Nephron progenitor cell (in vitro differentiated cells): ENCODE data around the gene TUBA1B.

Experiments used
- DNase-seq: peaks from one replicate; pipeline ENCODE4 v3.0.0; 2021
- H3K27ac Mint-ChIP-seq: 2 replicates; pipeline ENCODE4 v1.8.0; 2021; ENCODE audit warnings: mild to moderate bottlenecking, moderate library complexity, mixed read lengths
- H3K27me3 Mint-ChIP-seq: 2 replicates; pipeline ENCODE4 v1.8.0; 2021; ENCODE audit warnings: mild to moderate bottlenecking, low read depth, mixed read lengths; ENCODE audit not compliant: poor library complexity
- H3K36me3 Mint-ChIP-seq: 2 replicates; pipeline ENCODE4 v1.8.0; 2021; ENCODE audit warnings: low read depth, mixed read lengths
- H3K4me1 Mint-ChIP-seq: 2 replicates; pipeline ENCODE4 v1.8.0; 2021; ENCODE audit warnings: mixed read lengths
- H3K4me3 Mint-ChIP-seq: 2 replicates; pipeline ENCODE4 v1.8.0; 2021; ENCODE audit warnings: mild to moderate bottlenecking, moderate library complexity, mixed read lengths
- H3K9me3 Mint-ChIP-seq: 2 replicates; pipeline ENCODE4 v1.8.0; 2021; ENCODE audit warnings: mild to moderate bottlenecking, moderate library complexity, mixed read lengths
- TF ChIP-seq, protein P1 (sequence below): fragments of 200-600 bp; sonication (generic); IDR thresholded peaks from 2 replicates; pipeline ENCODE4 v1.5.0; 2021; ENCODE audit warnings: antibody characterized with exemption

Gene TUBA1B

DNA sequence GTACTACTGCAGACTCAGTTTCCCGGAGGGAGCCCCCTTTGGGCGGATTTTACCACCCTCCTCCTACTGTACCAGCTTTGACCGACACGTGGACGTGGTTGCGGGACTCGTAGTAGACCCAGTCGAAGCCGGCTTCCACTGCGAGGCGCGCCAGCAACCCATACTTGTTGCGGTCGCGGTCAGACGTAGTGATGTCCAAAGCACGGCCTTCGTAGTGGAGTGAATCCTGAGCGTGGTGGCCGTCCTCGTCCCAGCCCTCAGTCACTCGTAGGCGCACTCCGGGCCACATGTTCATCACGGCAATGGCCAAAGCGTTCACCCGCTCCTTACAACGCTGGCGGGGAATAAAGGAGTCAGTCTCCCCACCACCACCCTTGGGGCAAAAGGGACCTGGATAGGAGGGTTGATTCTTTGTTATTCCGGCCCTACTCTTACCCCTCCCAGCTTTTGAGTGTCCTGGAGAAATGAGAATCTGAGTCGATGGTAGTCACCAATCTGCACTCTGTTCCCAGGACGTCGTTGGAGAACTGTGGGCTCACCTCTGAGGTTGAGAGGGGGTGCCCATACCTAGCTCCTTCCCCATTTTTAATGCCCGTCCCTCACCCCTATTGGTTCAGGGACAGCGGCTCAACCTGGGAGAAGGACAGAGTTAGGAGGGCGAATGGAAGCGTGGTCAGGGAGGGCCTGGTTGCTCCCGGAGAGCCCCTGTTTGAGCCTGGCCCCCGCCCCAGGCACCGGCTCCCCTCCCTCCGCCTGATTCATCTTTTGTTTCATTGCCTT is 39.9 kb downstream of the TUBA1B start:
- Mint-ChIP-seq H3K27ac (no peak overlapping the region), H3K4me1 (peaks cover 50% of the 10 kb centered on the region), H3K9me3 (no peaks in the 10 kb centered on the region), H3K27me3 (peaks cover 100% of the 10 kb centered on the region), H3K4me3 (peak overlapping the region; percentile 76), H3K36me3 (peaks cover 11% of the 10 kb centered on the region)
- DNase-seq: no peak
- TF ChIP-seq, protein P1, sequence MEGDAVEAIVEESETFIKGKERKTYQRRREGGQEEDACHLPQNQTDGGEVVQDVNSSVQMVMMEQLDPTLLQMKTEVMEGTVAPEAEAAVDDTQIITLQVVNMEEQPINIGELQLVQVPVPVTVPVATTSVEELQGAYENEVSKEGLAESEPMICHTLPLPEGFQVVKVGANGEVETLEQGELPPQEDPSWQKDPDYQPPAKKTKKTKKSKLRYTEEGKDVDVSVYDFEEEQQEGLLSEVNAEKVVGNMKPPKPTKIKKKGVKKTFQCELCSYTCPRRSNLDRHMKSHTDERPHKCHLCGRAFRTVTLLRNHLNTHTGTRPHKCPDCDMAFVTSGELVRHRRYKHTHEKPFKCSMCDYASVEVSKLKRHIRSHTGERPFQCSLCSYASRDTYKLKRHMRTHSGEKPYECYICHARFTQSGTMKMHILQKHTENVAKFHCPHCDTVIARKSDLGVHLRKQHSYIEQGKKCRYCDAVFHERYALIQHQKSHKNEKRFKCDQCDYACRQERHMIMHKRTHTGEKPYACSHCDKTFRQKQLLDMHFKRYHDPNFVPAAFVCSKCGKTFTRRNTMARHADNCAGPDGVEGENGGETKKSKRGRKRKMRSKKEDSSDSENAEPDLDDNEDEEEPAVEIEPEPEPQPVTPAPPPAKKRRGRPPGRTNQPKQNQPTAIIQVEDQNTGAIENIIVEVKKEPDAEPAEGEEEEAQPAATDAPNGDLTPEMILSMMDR: no peak

DNA sequence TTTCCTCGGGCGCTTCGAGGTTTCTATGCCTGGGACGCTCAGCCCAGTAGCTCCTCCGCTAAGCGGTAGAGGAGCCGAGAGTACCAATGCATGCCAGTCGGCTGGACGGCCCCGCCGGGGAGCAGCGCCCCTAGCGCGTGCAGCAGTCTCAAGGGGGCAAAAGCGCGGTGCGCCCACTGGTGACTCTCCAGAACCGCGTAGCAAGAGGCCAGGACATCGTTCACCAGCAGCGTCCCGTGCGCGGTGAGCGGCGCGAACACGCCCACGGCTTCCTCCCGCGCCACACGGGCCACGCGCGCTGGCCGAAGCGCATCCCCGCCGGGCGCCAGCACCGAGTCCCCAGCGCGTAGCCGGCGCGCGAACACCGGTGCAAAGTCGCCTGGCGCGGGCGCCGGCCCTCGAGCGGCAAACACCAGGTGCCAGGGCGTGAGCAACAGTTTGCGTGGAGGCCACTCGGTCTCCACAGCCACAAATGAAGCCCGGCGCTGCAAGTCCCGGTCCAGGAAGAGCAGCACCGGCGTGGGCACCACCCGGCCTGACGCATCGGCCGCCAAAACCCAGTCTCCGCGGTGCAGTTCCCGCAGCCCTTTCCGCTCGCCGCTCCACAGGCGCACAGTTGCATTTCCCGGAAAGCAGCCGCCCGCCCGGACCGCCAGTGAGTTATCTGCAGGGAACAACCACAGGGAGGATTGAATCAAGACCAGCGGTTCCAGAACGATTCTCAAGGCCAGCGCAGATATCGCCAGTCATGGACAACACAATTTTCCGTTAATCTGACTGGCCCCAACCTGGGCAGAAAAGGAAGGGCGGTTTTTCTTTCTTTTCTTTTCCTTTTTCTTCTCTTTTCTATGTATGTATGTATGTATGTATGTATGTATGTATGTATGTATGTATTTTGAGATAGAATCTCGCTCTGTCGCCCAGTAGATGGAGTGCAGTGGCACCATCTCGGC is 41.1 kb downstream of the TUBA1B start:
- Mint-ChIP-seq H3K9me3 (no peaks in the 10 kb centered on the region), H3K27me3 (peaks cover 100% of the 10 kb centered on the region), H3K27ac (no peak overlapping the region), H3K4me3 (peak overlapping the region; percentile 71), H3K36me3 (no peaks in the 10 kb centered on the region), H3K4me1 (peaks cover 45% of the 10 kb centered on the region)
- TF ChIP-seq, protein P1: peak; percentile 12
- DNase-seq: peak; percentile 56

DNA sequence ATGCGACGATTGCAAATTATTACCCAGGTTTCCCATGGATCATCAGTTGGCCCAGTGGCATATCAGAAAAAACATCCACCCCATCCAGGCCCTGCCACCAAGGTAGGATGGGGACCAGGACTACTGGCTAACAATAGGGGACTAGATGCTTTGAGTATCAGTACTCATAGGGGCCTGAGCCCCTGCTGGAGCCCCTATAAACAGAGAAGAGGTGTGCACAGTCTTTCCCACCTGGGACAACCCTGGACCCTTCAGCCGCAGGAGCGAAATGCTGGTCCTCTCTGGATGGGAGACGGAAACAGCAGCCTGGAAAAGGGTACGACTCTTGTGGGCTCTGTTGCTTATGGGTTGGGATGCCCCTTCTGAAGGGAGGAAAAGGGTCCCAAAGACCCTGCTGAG is 42.3 kb downstream of the TUBA1B start:
- Mint-ChIP-seq H3K27ac (no peak overlapping the region), H3K36me3 (no peaks in the 10 kb centered on the region), H3K4me1 (peaks cover 37% of the 10 kb centered on the region), H3K9me3 (no peaks in the 10 kb centered on the region), H3K4me3 (peak overlapping the region; percentile 61), H3K27me3 (peaks cover 100% of the 10 kb centered on the region)
- no peak for DNase-seq
- TF ChIP-seq, protein P1: no peak

DNA sequence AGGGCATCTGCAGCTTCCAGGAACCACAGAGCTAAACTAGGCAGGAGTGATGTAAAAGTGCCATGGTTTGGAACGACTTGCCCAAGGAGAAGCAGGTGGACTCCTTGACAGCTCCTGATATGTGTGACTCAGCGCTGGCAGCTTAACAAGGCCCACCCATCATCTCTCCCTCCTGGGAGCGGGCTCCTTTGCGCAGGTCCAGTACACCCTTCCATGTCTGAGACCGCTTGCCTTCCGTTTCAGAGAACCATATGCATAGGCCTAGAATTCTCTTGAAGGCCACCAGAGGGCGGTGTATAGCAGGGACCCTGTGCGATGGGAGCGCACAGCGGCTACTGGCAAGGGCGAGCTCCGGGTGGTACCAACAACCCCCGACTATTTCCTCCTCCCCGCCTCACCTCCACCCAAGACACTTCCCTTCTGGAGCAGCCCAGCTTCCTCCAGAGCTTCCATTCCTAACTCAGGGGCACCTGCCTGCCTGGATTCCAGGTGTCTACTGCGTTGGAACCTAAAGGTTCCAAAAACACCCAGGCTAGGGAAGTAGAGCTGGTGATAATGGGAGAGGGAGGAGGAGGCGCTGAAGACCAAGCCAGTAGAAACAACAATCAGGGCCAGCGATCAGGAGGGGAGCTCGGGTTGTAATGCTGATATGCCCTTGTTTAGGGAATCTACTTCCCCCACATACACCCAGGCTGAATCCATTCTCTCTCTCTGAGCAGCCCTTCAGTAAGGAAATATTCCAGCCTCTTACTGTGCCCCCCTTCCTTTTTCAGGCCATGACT is 42.9 kb downstream of the TUBA1B start:
- H3K27ac Mint-ChIP-seq: no peak overlapping the region

DNA sequence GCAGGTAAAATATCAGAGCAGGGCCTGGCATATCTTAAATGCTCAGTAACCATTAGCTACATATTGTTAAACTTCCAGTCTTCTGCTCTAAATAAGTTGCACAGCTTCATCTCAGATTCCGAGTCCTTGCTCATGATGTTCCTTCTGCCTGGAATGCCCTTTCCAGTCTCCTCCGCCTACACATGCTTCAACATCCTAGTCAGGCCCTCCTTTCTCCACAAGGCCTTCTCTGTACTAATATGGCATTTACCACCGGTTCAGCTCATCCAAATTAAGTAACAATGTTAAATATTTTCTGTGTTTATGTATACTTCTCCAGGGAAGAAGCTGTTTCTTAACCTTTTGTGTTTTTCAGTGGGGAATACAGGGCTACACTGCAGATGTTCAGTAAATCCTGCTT is 45.1 kb downstream of the TUBA1B start:
- DNase-seq: no peak
- Mint-ChIP-seq H3K4me3 (no peak overlapping the region), H3K36me3 (no peaks in the 10 kb centered on the region), H3K9me3 (no peaks in the 10 kb centered on the region), H3K27ac (no peak overlapping the region), H3K27me3 (peaks cover 83% of the 10 kb centered on the region), H3K4me1 (peaks cover 13% of the 10 kb centered on the region)
- TF ChIP-seq, protein P1: no peak

More for the DNA sequence above, 42.9 kb downstream of the TUBA1B start:
- Mint-ChIP-seq H3K36me3 (no peaks in the 10 kb centered on the region), H3K9me3 (no peaks in the 10 kb centered on the region), H3K4me1 (peaks cover 31% of the 10 kb centered on the region), H3K4me3 (peak overlapping the region; percentile 61), H3K27me3 (peaks cover 95% of the 10 kb centered on the region)
- TF ChIP-seq, protein P1: peak; percentile 87
- DNase-seq: peak; percentile 79
